Neuronal stem cell (in vitro differentiated cells): ENCODE measurements around the gene ST3GAL2.

Experiments
- DNase-seq: peaks from one replicate; pipeline ENCODE4 v3.0.0-alpha.2; 2013; ENCODE audit warnings: low spot score
- H2AFZ ChIP-seq: one replicate; pipeline ENCODE4 v1.6.1; 2013; ENCODE audit warnings: mild to moderate bottlenecking, low read length, inconsistent platforms
- H2AK5ac ChIP-seq: 2 replicates; pipeline ENCODE4 v1.6.1; 2013; ENCODE audit warnings: low read depth, mild to moderate bottlenecking, inconsistent platforms, low read length, moderate library complexity, mixed read lengths
- H2BK120ac ChIP-seq: 2 replicates; pipeline ENCODE4 v1.6.1; 2013; ENCODE audit warnings: low read depth, mild to moderate bottlenecking, inconsistent platforms, low read length, moderate library complexity, mixed read lengths
- H2BK12ac ChIP-seq: one replicate; pipeline ENCODE4 v1.6.1; 2013; ENCODE audit warnings: low read length, inconsistent platforms
- H2BK15ac ChIP-seq: 2 replicates; pipeline ENCODE4 v1.6.1; 2013; ENCODE audit warnings: mild to moderate bottlenecking, low read length, inconsistent platforms, mixed read lengths
- H2BK5ac ChIP-seq: one replicate; pipeline ENCODE4 v1.6.1; 2013; ENCODE audit warnings: inconsistent platforms, mild to moderate bottlenecking, low read length, moderate library complexity
- H3K14ac ChIP-seq: one replicate; pipeline ENCODE4 v1.6.1; 2013; ENCODE audit warnings: low read length, inconsistent platforms
- H3K18ac ChIP-seq: 2 replicates; pipeline ENCODE4 v1.6.1; 2013; ENCODE audit warnings: low read length, inconsistent platforms
- H3K23ac ChIP-seq: 2 replicates; pipeline ENCODE4 v1.6.1; 2013; ENCODE audit warnings: low read depth, mild to moderate bottlenecking, mixed read lengths, low read length, inconsistent platforms; ENCODE audit not compliant: poor library complexity
- H3K27ac ChIP-seq: replicated peaks from 3 replicates; pipeline ENCODE4 v1.5.1; 2013; ENCODE audit warnings: low read length, inconsistent platforms
- H3K27me3 ChIP-seq, 3 experiments: 2 replicates each; pipeline ENCODE4 v1.6.1; 2013; ENCODE audit warnings: low read length in 3 of 3, mild to moderate bottlenecking in 2 of 3, inconsistent platforms in 1 of 3, low read depth in 1 of 3, mixed read lengths in 1 of 3, moderate library complexity in 1 of 3; ENCODE audit not compliant: control insufficient read depth in 3 of 3, insufficient read depth in 3 of 3
- H3K36me3 ChIP-seq, 2 donors: replicated peaks in 1 of 2; 2 replicates each; pipeline ENCODE4 v1.6.1; 2013; ENCODE audit warnings: low read length in 2 of 2; ENCODE audit not compliant: control insufficient read depth in 2 of 2, insufficient read depth in 2 of 2
- H3K4ac ChIP-seq: 2 replicates; pipeline ENCODE4 v1.6.1; 2013; ENCODE audit warnings: inconsistent platforms, mild to moderate bottlenecking, low read length, moderate library complexity
- H3K4me1 ChIP-seq, 2 donors: 1 replicate in 1 of 2; 2 replicates in 1 of 2; pipeline ENCODE4 v1.6.1; 2013; ENCODE audit warnings: low read length in 2 of 2, low read depth in 1 of 2; ENCODE audit not compliant: control insufficient read depth in 2 of 2, insufficient read depth in 1 of 2
- H3K4me2 ChIP-seq: one replicate; pipeline ENCODE4 v1.6.1; 2013; ENCODE audit warnings: mild to moderate bottlenecking, low read length, inconsistent platforms; ENCODE audit not compliant: insufficient read depth, poor library complexity, severe bottlenecking
- H3K4me3 ChIP-seq, 2 donors: 2 replicates each; pipeline ENCODE4 v1.5.1; 2013; ENCODE audit warnings: low read length in 2 of 2, mild to moderate bottlenecking in 2 of 2, inconsistent platforms in 1 of 2, moderate library complexity in 1 of 2
- H3K79me1 ChIP-seq: one replicate; pipeline ENCODE4 v1.6.1; 2013; ENCODE audit warnings: low read depth, mild to moderate bottlenecking, inconsistent platforms, low read length, moderate library complexity
- H3K9ac ChIP-seq: one replicate; pipeline ENCODE4 v1.6.1; 2013; ENCODE audit warnings: mild to moderate bottlenecking, low read depth, low read length, inconsistent platforms; ENCODE audit not compliant: poor library complexity
- H3K9me3 ChIP-seq, 2 donors: replicated peaks in 1 of 2; 2 replicates each; pipeline versions ENCODE3 to v1.6.1; 2013; ENCODE audit warnings: low read length in 2 of 2, mild to moderate bottlenecking in 2 of 2, inconsistent platforms in 1 of 2, low read depth in 1 of 2, mixed read lengths in 1 of 2, moderate library complexity in 1 of 2; ENCODE audit not compliant: control insufficient read depth in 2 of 2, insufficient read depth in 1 of 2
- H4K8ac ChIP-seq: one replicate; pipeline ENCODE4 v1.6.1; 2013; ENCODE audit warnings: low read depth, mild to moderate bottlenecking, inconsistent platforms, low read length, moderate library complexity
- H4K91ac ChIP-seq: one replicate; pipeline ENCODE4 v1.6.1; 2013; ENCODE audit warnings: low read length, low read depth, mild to moderate bottlenecking, inconsistent platforms; ENCODE audit not compliant: poor library complexity
- WGBS, 2 donors: extraction: QIAGEN DNeasy Blood & Tissue Kit; methylation state at CpG; one replicate each; pipeline ENCODE4 v1.1.7; 2013; ENCODE audit warnings: missing lambda C conversion rate in 2 of 2, mixed read lengths in 1 of 2; ENCODE audit not compliant: insufficient read length in 2 of 2, insufficient replicate concordance in 1 of 2; ENCODE audit errors: extremely low coverage in 2 of 2; 5-methylcytosine and 5-hydroxymethylcytosine counted together

The ST3GAL2 gene

GRCh38 chr16:70394853-70395252 is 44.0 kb downstream of the ST3GAL2 start:
- no CpG with 5 or more reads among the region's 14 CpGs for WGBS, 2 donors
- Histone ChIP-seq H3K9ac (no peak overlapping the region), H2BK120ac (no peak overlapping the region), H3K27ac (no peak overlapping the region), H3K4ac (no peak overlapping the region), H4K91ac (no peak overlapping the region), H3K36me3 (peaks cover 14 to 90% of the 10 kb centered on the region in 2 donors), H3K27me3 (no peaks in the 10 kb centered on the region), H2AFZ (no peak overlapping the region), H3K4me2 (no peak overlapping the region), H3K4me1 (peaks cover 0 to 3% of the 10 kb centered on the region in 2 donors), H3K79me1 (peaks cover under 1% of the 10 kb centered on the region), H2BK12ac (no peak overlapping the region), H3K14ac (no peak overlapping the region), H2BK15ac (no peak overlapping the region), H2AK5ac (no peak overlapping the region), H3K18ac (no peak overlapping the region), H4K8ac (no peak overlapping the region), H3K4me3 (no peak overlapping the region), H3K9me3 (no peaks in the 10 kb centered on the region), H2BK5ac (no peak overlapping the region), H3K23ac (peak overlapping the region; percentile 26)
- DNase-seq: no peak

- H3K36me3 ChIP-seq: peaks cover 14 to 85% of the 10 kb centered on the region in 2 donors
- no CpG with 5 or more reads among the region's 6 CpGs for WGBS, 2 donors
These were observed 45.2 kb downstream of the ST3GAL2 start for GRCh38 chr16:70393662-70394061.

GRCh38 chr16:70392606-70393005 is 46.3 kb downstream of the ST3GAL2 start:
- Histone ChIP-seq H3K4me2 (no peak overlapping the region), H2BK15ac (no peak overlapping the region), H2AK5ac (no peak overlapping the region), H3K9ac (no peak overlapping the region), H3K27ac (no peak overlapping the region), H3K79me1 (no peaks in the 10 kb centered on the region), H3K9me3 (peaks cover 0 to 2% of the 10 kb centered on the region in 2 donors), H2BK5ac (no peak overlapping the region), H2BK120ac (no peak overlapping the region), H3K18ac (no peak overlapping the region), H3K14ac (no peak overlapping the region), H2AFZ (no peak overlapping the region), H4K91ac (no peak overlapping the region), H2BK12ac (no peak overlapping the region), H3K4me3 (no peak overlapping the region), H3K36me3 (peaks cover 17 to 85% of the 10 kb centered on the region in 2 donors), H3K4me1 (peaks cover 0 to 3% of the 10 kb centered on the region in 2 donors), H3K4ac (no peak overlapping the region), H4K8ac (no peak overlapping the region), H3K23ac (no peak overlapping the region), H3K27me3 (no peaks in the 10 kb centered on the region)
- DNase-seq: no peak
- WGBS, 2 donors: no CpG with 5 or more reads among the region's 4 CpGs

More at GRCh38 chr16:70393662-70394061, 45.2 kb downstream of the ST3GAL2 start:
- Histone ChIP-seq H2AFZ (no peak overlapping the region), H3K4me2 (no peak overlapping the region), H3K4me3 (no peak overlapping the region), H3K23ac (no peak overlapping the region), H2BK12ac (no peak overlapping the region), H3K27ac (no peak overlapping the region), H3K18ac (no peak overlapping the region), H3K27me3 (no peaks in the 10 kb centered on the region), H3K4me1 (peaks cover 0 to 3% of the 10 kb centered on the region in 2 donors), H3K79me1 (no peaks in the 10 kb centered on the region), H2AK5ac (no peak overlapping the region), H2BK5ac (no peak overlapping the region), H3K14ac (no peak overlapping the region), H4K91ac (no peak overlapping the region), H3K9ac (no peak overlapping the region), H2BK120ac (no peak overlapping the region), H2BK15ac (no peak overlapping the region), H4K8ac (no peak overlapping the region), H3K9me3 (no peaks in the 10 kb centered on the region), H3K4ac (no peak overlapping the region)
- no peak for DNase-seq

GRCh38 chr16:70391881-70392481 is 46.9 kb downstream of the ST3GAL2 start:
- Histone ChIP-seq H3K79me1 (no peaks in the 10 kb centered on the region), H2BK5ac (no peak overlapping the region), H4K91ac (no peak overlapping the region), H3K4ac (no peak overlapping the region), H2AK5ac (no peak overlapping the region), H3K27ac (no peak overlapping the region), H3K23ac (no peak overlapping the region), H2BK120ac (no peak overlapping the region), H3K4me3 (no peak overlapping the region), H3K36me3 (peaks cover 17 to 87% of the 10 kb centered on the region in 2 donors), H2BK12ac (no peak overlapping the region), H3K14ac (no peak overlapping the region), H4K8ac (no peak overlapping the region), H2BK15ac (no peak overlapping the region), H3K4me1 (peaks cover 0 to 3% of the 10 kb centered on the region in 2 donors), H3K9ac (no peak overlapping the region), H3K9me3 (peaks cover 0 to 2% of the 10 kb centered on the region in 2 donors), H2AFZ (no peak overlapping the region), H3K18ac (no peak overlapping the region), H3K27me3 (no peaks in the 10 kb centered on the region), H3K4me2 (no peak overlapping the region)
- no CpG with 5 or more reads among the region's 7 CpGs for WGBS, 2 donors
- no peak for DNase-seq
